Prostate gland (tissue), 2 donors: Measurements from ENCODE around the gene EXD3. TPM values are rescaled to one million over a fixed set of nuclear protein-coding genes. Genes with fewer than 3 reads are reported as not detected.

Source experiments
- DNase-seq: peaks from one replicate; pipeline ENCODE4 v3.0.0-alpha.2; 2019; ENCODE audit warnings: low spot score
- H3K27ac ChIP-seq, 2 donors: fragments of 200-600 bp; sonication (generic); 2 replicates each; pipeline ENCODE4 v1.5.1; 2017 to 2019
- H3K27me3 ChIP-seq: fragments of 200-600 bp; sonication (generic); replicated peaks from 2 replicates; pipeline ENCODE4 v1.5.1; 2019; ENCODE audit not compliant: insufficient read depth
- H3K36me3 ChIP-seq, 2 donors: fragments of 200-600 bp; sonication (generic); 1 replicate in 1 of 2; 2 replicates in 1 of 2; pipeline versions ENCODE4 v1.5.1 to v1.8.1; 2017 to 2019
- H3K4me1 ChIP-seq: fragments of 200-600 bp; sonication (generic); replicated peaks from 2 replicates; pipeline ENCODE4 v1.5.1; 2019
- H3K4me3 ChIP-seq, 2 donors: fragments of 200-600 bp; sonication (generic); 2 replicates each; pipeline ENCODE4 v1.5.1; 2017 to 2019
- H3K9me3 ChIP-seq: fragments of 200-600 bp; sonication (generic); 2 replicates; pipeline ENCODE4 v1.5.1; 2017
- CTCF ChIP-seq, 4 experiments: fragments of 200-600 bp in 2 of 4; fragments of 450-650 bp in 2 of 4; sonication (generic) in 2 of 4; IDR thresholded peaks; 1 replicate in 3 of 4; 2 replicates in 1 of 4; pipeline ENCODE4 v1.5.1; 2016 to 2019; ENCODE audit warnings: antibody characterized with exemption in 4 of 4, mild to moderate bottlenecking in 2 of 4, moderate library complexity in 2 of 4
- POLR2A ChIP-seq: fragments of 450-650 bp; IDR thresholded peaks from one replicate; pipeline ENCODE4 v1.6.1; 2016; ENCODE audit warnings: antibody characterized with exemption, mild to moderate bottlenecking
- POLR2AphosphoS5 ChIP-seq: sonication (generic); formaldehyde crosslinking; IDR thresholded peaks from one replicate; pipeline ENCODE4 v1.6.1; 2017; ENCODE audit warnings: antibody characterized with exemption
- WGBS: methylation state at CpG from one replicate; pipeline ENCODE4 v1.1.5; 2018; 5-methylcytosine and 5-hydroxymethylcytosine counted together
- intact Hi-C: fragments of 100-400 bp; cut with DNase I; formaldehyde crosslinking; loops from one replicate; pipeline ENCODE4 v1.14.2; 2022
- total RNA-seq, 2 donors: library from RNA; depleted of rRNA; stranded (reverse); fragments of >200 nt; gene quantifications; one replicate each; pipeline ENCODE4 v1.1.0, GENCODE V29; 2016

The EXD3 gene
- total RNA-seq, 2 donors from 2014 or later: 32.6 to 44.8 TPM

- intact Hi-C loops: no loop called here
- Histone ChIP-seq H3K36me3 (no peaks in the 10 kb centered on the region), H3K27ac (no peak overlapping the region), H3K4me3 (no peak overlapping the region), H3K27me3 (no peaks in the 10 kb centered on the region), H3K9me3 (no peaks in the 10 kb centered on the region), H3K4me1 (peaks cover 3% of the 10 kb centered on the region)
- DNase-seq: no peak
- TF ChIP-seq POLR2A (no peak), POLR2AphosphoS5 (no peak), CTCF (IDR thresholded peaks at IDR 0.05) (no peak)
- WGBS: 84% methylated on average over 15 of the region's 22 CpGs
Measured at GRCh38 chr9:137438591-137439157, 15.7 kb upstream of the EXD3 start.

GRCh38 chr9:137437691-137438590 is 15.0 kb upstream of the EXD3 start:
- TF ChIP-seq POLR2A: no peak
- no peak for TF ChIP-seq POLR2AphosphoS5
- intact Hi-C loops: no loop called here
- Histone ChIP-seq H3K4me1 (peaks cover 3% of the 10 kb centered on the region), H3K9me3 (no peaks in the 10 kb centered on the region), H3K27ac (no peak overlapping the region), H3K27me3 (no peaks in the 10 kb centered on the region), H3K4me3 (no peak overlapping the region), H3K36me3 (no peaks in the 10 kb centered on the region)
- WGBS: 70% methylated on average over 33 of the region's 40 CpGs
- no peak for DNase-seq

GRCh38 chr9:137436761-137437600 is 14.0 kb upstream of the EXD3 start:
- H3K27ac ChIP-seq: no peak overlapping the region
- DNase-seq: no peak
- H3K36me3 ChIP-seq: no peaks in the 10 kb centered on the region
- H3K4me1 ChIP-seq: peaks cover 3% of the 10 kb centered on the region
- no peak for TF ChIP-seq POLR2AphosphoS5
- TF ChIP-seq CTCF (IDR thresholded peaks at IDR 0.05): no peak
- no peak for TF ChIP-seq POLR2A
- WGBS: 84% methylated on average over 18 of the region's 24 CpGs
- intact Hi-C loops: no loop called here
- H3K9me3 ChIP-seq: no peaks in the 10 kb centered on the region
- no peaks in the 10 kb centered on the region for H3K27me3 ChIP-seq
- H3K4me3 ChIP-seq: no peak overlapping the region

- no peaks in the 10 kb centered on the region for H3K9me3 ChIP-seq
- WGBS: 49% methylated on average over 22 of the region's 42 CpGs
- DNase-seq: peak; percentile 74
- H3K4me3 ChIP-seq: no peak overlapping the region
- H3K27me3 ChIP-seq: no peaks in the 10 kb centered on the region
- no peaks in the 10 kb centered on the region for H3K36me3 ChIP-seq
- TF ChIP-seq CTCF (IDR thresholded peaks at IDR 0.05) (no peak), POLR2AphosphoS5 (peak; percentile 50), POLR2A (no peak)
- peaks cover 3% of the 10 kb centered on the region for H3K4me1 ChIP-seq
- intact Hi-C loops: no loop called here
- no peak overlapping the region for H3K27ac ChIP-seq
Measured at GRCh38 chr9:137435980-137436760, 13.2 kb upstream of the EXD3 start.
